Measurements from ENCODE around the gene LIN28A.

Gene LIN28A

GRCh38 chr1:26434161-26434752 is 23.6 kb downstream of the LIN28A start:
- DNase-seq (ENCODE audit: low read depth), result no peak

- no peak for DNase-seq (ENCODE audit: low read depth)
Measured at GRCh38 chr1:26438041-26438440, 27.4 kb downstream of the LIN28A start.

GRCh38 chr1:26440259-26440658 is 29.6 kb downstream of the LIN28A start:
- DNase-seq (ENCODE audit: low read depth), result no peak

- no peak for DNase-seq (ENCODE audit: low read depth)
Measured at GRCh38 chr1:26449868-26450267, 39.3 kb downstream of the LIN28A start.

GRCh38 chr1:26450908-26451307 is 40.3 kb downstream of the LIN28A start:
- no peak for DNase-seq (ENCODE audit: low read depth)

GRCh38 chr1:26452459-26453183 is 42.0 kb downstream of the LIN28A start:
- DNase-seq (ENCODE audit: low read depth), result no peak

- no peak for DNase-seq (ENCODE audit: low read depth)
Measured at GRCh38 chr1:26459148-26459547, 48.5 kb downstream of the LIN28A start.

- DNase-seq (ENCODE audit: low read depth), result no peak
Measured at GRCh38 chr1:26459573-26460031, 49.0 kb downstream of the LIN28A start.

- DNase-seq (ENCODE audit: low read depth), result no peak
Measured at GRCh38 chr1:26468911-26469310, 58.3 kb downstream of the LIN28A start.

- no peak for DNase-seq (ENCODE audit: low read depth)
Measured at GRCh38 chr1:26469558-26469957, 58.9 kb downstream of the LIN28A start.

GRCh38 chr1:26470878-26471497 is 60.4 kb downstream of the LIN28A start:
- no peak for DNase-seq (ENCODE audit: low read depth)

GRCh38 chr1:26471498-26472319 is 61.1 kb downstream of the LIN28A start:
- peak; percentile 79 for DNase-seq (ENCODE audit: low read depth)

GRCh38 chr1:26472320-26472900 is 61.8 kb downstream of the LIN28A start, which contains the start of gene HMGN2:
Gene HMGN2, plus strand, starts transcription at chr1:26472440. Its CDS starts 173 bp downstream, at chr1:26472613.
- DNase-seq (ENCODE audit: low read depth), result peak; percentile 92

GRCh38 chr1:26472901-26473845 is 62.6 kb downstream of the LIN28A start:
- DNase-seq (ENCODE audit: low read depth), result peak; percentile 80

GRCh38 chr1:26474818-26475217 is 64.2 kb downstream of the LIN28A start:
- DNase-seq (ENCODE audit: low read depth), result no peak

- no peak for DNase-seq (ENCODE audit: low read depth)
Measured at GRCh38 chr1:26475989-26476388, 65.4 kb downstream of the LIN28A start.

- no peak for DNase-seq (ENCODE audit: low read depth)
Measured at GRCh38 chr1:26476958-26477357, 66.3 kb downstream of the LIN28A start.

- DNase-seq (ENCODE audit: low read depth), result no peak
Measured at GRCh38 chr1:26477446-26478152, 67.0 kb downstream of the LIN28A start.

GRCh38 chr1:26478159-26478558 is 67.5 kb downstream of the LIN28A start:
- no peak for DNase-seq (ENCODE audit: low read depth)

- DNase-seq (ENCODE audit: low read depth), result no peak
Measured at GRCh38 chr1:26478988-26479387, 68.4 kb downstream of the LIN28A start.
